Heart left ventricle (tissue), 13 donors: ENCODE results near the gene RNF112.
"Not testable (repeated sequence)": the region's sequence is repeated elsewhere in the genome, so short reads cannot be mapped to it uniquely, and the experiment has no call there.

Experiments
- CTCF ChIP-seq, 12 donors: fragments of 200-600 bp; sonication (generic) in 4 of 12; IDR thresholded peaks; one replicate each; pipeline versions ENCODE4 v1.5.0 to v1.8.0; 2018 to 2022; ENCODE audit warnings: antibody characterized with exemption in 12 of 12, mild to moderate bottlenecking in 5 of 12
- POLR2A ChIP-seq, 2 donors: fragments of 450-650 bp; IDR thresholded peaks; one replicate each; pipeline ENCODE4 v1.6.1; 2017; ENCODE audit warnings: antibody characterized with exemption in 2 of 2, mild to moderate bottlenecking in 2 of 2, moderate library complexity in 2 of 2
- donor health status: ischemic (EF 13 %, LVEDD 7.1; RV severe dilation, severe dysfunction).
- donor health status: DM: no; HTN: yes; CAD: no.
- donor health status: DM: no; HTN: no; CAD: no.
- donor health status: ischemic (EF 25% LVEDD 6.9; RV normal size, moderate dysfunction).
- donor health status: ischemic (EF 25% LVEDD 5.7; RV mildly dilated, moderate dysfunction).
- donor health status: ischemic (EF 35%, LVEDD 5.7; RV mildly dilated, moderate dysfunction).
- donor health status: nonischemic (EF 11% LVEDD 7.7; RV severe dilation, severe dysfunction).
- donor health status: DM: yes; HTN: yes; CAD: no.
- donor health status: PGD.
- donor health status: ischemic (EF 29% LVEDD 5.4; RV normal size, mild dysfunction).
- donor health status: nonischemic (EF 23%, LVEDD 6.1; RV moderate dilation, normal function).

- not testable (repeated sequence) for TF ChIP-seq CTCF, POLR2A (IDR thresholded peaks at IDR 0.05)
Measured at GRCh38 chr17:19458481-19458880, 47.4 kb downstream of the RNF112 start.
